Body of pancreas (tissue), 4 donors: ENCODE measurements around the gene PCDHB3.
"Not testable (repeated sequence)": the region's sequence is repeated elsewhere in the genome, so short reads cannot be mapped to it uniquely, and the experiment has no call there.

Experiments used
- POLR2A ChIP-seq, 3 donors: fragments of 450-650 bp; IDR thresholded peaks; one replicate each; pipeline ENCODE4 v1.6.1; 2016; ENCODE audit warnings: antibody characterized with exemption in 3 of 3, mild to moderate bottlenecking in 2 of 3
- TF ChIP-seq, protein P1 (sequence below), 7 experiments: fragments of 450-650 bp in 4 of 7; fragments of 200-600 bp in 3 of 7; sonication (generic) in 3 of 7; IDR thresholded peaks; one replicate each; pipeline ENCODE4 v1.5.1; 2016 to 2019; ENCODE audit warnings: antibody characterized with exemption in 7 of 7

DNA sequence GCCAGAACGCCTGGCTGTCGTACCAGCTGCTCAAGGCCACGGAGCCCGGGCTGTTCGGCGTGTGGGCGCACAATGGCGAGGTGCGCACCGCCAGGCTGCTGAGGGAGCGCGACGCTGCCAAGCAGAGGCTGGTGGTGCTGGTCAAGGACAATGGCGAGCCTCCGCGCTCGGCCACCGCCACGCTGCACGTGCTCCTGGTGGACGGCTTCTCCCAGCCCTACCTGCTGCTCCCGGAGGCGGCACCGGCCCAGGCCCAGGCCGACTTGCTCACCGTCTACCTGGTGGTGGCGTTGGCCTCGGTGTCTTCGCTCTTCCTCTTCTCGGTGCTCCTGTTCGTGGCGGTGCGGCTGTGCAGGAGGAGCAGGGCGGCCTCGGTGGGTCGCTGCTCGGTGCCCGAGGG lies 3.7 kb upstream of the PCDHB3 start:
- TF ChIP-seq, protein P1, sequence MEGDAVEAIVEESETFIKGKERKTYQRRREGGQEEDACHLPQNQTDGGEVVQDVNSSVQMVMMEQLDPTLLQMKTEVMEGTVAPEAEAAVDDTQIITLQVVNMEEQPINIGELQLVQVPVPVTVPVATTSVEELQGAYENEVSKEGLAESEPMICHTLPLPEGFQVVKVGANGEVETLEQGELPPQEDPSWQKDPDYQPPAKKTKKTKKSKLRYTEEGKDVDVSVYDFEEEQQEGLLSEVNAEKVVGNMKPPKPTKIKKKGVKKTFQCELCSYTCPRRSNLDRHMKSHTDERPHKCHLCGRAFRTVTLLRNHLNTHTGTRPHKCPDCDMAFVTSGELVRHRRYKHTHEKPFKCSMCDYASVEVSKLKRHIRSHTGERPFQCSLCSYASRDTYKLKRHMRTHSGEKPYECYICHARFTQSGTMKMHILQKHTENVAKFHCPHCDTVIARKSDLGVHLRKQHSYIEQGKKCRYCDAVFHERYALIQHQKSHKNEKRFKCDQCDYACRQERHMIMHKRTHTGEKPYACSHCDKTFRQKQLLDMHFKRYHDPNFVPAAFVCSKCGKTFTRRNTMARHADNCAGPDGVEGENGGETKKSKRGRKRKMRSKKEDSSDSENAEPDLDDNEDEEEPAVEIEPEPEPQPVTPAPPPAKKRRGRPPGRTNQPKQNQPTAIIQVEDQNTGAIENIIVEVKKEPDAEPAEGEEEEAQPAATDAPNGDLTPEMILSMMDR (IDR thresholded peaks at IDR 0.05): not testable (repeated sequence)
- TF ChIP-seq POLR2A (IDR thresholded peaks at IDR 0.05): not testable (repeated sequence)
